MCF 10A (cell line): ENCODE data around the gene COMMD10. TPM values are rescaled to one million over a fixed set of nuclear protein-coding genes. Genes with fewer than 3 reads are reported as not detected.

Experiments used
- BruUV-seq: library from RNA; stranded (reverse); fragments of 400-500 nt; replicated peaks from 2 replicates; lab custom pipeline; 2021; lab: Mats Ljungman, UMichigan
- CTCF ChIA-PET: fragments of 300-600 bp; sonication (Branson Sonifier 250); formaldehyde crosslinking; extraction: SDS; loops from one replicate; lab custom pipeline; 2021; ENCODE audit warnings: antibody characterized with exemption, inconsistent platforms; lab: Yijun Ruan, JAX
- POLR2A ChIA-PET: fragments of 300-600, 350-650 bp; sonication (Branson Sonifier 250); formaldehyde crosslinking; extraction: SDS; loops from one replicate; lab custom pipeline; 2020; ENCODE audit warnings: antibody characterized with exemption, inconsistent platforms; lab: Yijun Ruan, JAX
- DNase-seq: peaks from one replicate; pipeline ENCODE4 v3.0.0-alpha.2; 2018; ENCODE audit not compliant: unreplicated experiment
- H3K27ac Mint-ChIP-seq: one replicate; pipeline ENCODE4 v1.8.0; 2022; ENCODE audit warnings: mild to moderate bottlenecking, low read depth, mixed read lengths; ENCODE audit not compliant: unreplicated experiment
- H3K27me3 Mint-ChIP-seq: one replicate; pipeline ENCODE4 v1.8.0; 2022; ENCODE audit warnings: mixed read lengths; ENCODE audit not compliant: insufficient read depth, unreplicated experiment
- H3K36me3 Mint-ChIP-seq: one replicate; pipeline ENCODE4 v1.8.0; 2022; ENCODE audit warnings: mild to moderate bottlenecking, moderate library complexity, mixed read lengths; ENCODE audit not compliant: insufficient read depth, unreplicated experiment
- H3K4me1 Mint-ChIP-seq: one replicate; pipeline ENCODE4 v1.8.0; 2022; ENCODE audit warnings: mixed read lengths; ENCODE audit not compliant: insufficient read depth, unreplicated experiment
- H3K4me3 Mint-ChIP-seq: one replicate; pipeline ENCODE4 v1.8.0; 2022; ENCODE audit warnings: mild to moderate bottlenecking, moderate library complexity, mixed read lengths; ENCODE audit not compliant: unreplicated experiment
- H3K9me3 Mint-ChIP-seq: one replicate; pipeline ENCODE4 v1.8.0; 2022; ENCODE audit warnings: mixed read lengths; ENCODE audit not compliant: unreplicated experiment
- intact Hi-C: fragments of 100-400 bp; cut with micrococcal nuclease; formaldehyde crosslinking; loops from 2 replicates; pipeline ENCODE4 v1.14.1; 2022
- total RNA-seq: library from RNA; stranded (reverse); gene quantifications from 2 replicates; pipeline ENCODE4 v1.2.3, GENCODE V29; 2022
- TF ChIP-seq, protein P1 (sequence below): fragments of 200-600 bp; IDR thresholded peaks from one replicate; pipeline ENCODE4 v1.8.0; 2022; ENCODE audit warnings: antibody characterized with exemption, mild to moderate bottlenecking; ENCODE audit not compliant: unreplicated experiment

COMMD10 gene
- total RNA-seq, 1 experiment from 2014 or later, result 23.2 TPM

GRCh38 chr5:116301110-116301509, 216.3 kb downstream of the COMMD10 start:
- no peak overlapping the region for H3K27ac Mint-ChIP-seq

GRCh38 chr5:116303340-116303739, 218.5 kb downstream of the COMMD10 start:
- POLR2A ChIA-PET, result no interaction called here
- DNase-seq, result no peak
- no peak overlapping the region for H3K4me3 Mint-ChIP-seq
- no peaks in the 10 kb centered on the region for H3K27me3 Mint-ChIP-seq
- TF ChIP-seq, protein P1, sequence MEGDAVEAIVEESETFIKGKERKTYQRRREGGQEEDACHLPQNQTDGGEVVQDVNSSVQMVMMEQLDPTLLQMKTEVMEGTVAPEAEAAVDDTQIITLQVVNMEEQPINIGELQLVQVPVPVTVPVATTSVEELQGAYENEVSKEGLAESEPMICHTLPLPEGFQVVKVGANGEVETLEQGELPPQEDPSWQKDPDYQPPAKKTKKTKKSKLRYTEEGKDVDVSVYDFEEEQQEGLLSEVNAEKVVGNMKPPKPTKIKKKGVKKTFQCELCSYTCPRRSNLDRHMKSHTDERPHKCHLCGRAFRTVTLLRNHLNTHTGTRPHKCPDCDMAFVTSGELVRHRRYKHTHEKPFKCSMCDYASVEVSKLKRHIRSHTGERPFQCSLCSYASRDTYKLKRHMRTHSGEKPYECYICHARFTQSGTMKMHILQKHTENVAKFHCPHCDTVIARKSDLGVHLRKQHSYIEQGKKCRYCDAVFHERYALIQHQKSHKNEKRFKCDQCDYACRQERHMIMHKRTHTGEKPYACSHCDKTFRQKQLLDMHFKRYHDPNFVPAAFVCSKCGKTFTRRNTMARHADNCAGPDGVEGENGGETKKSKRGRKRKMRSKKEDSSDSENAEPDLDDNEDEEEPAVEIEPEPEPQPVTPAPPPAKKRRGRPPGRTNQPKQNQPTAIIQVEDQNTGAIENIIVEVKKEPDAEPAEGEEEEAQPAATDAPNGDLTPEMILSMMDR, result no peak
- H3K4me1 Mint-ChIP-seq, result no peaks in the 10 kb centered on the region
- H3K36me3 Mint-ChIP-seq, result peaks cover 29% of the 10 kb centered on the region
- CTCF ChIA-PET, result interaction anchor here (0.5 kb wide), 1 partner anchor 1890 kb away, joined by 3 read pairs; no protein-coding TSS in a partner anchor
- H3K27ac Mint-ChIP-seq, result no peak overlapping the region
- intact Hi-C loops, result no loop called here
- BruUV-seq, result no TSS peak
- peaks cover 20% of the 10 kb centered on the region for H3K9me3 Mint-ChIP-seq

More at GRCh38 chr5:116301110-116301509, 216.3 kb downstream of the COMMD10 start:
- TF ChIP-seq, protein P1, result no peak
- no peak for DNase-seq
- no TSS peak for BruUV-seq
- H3K27me3 Mint-ChIP-seq, result no peaks in the 10 kb centered on the region
- intact Hi-C loops, result no loop called here
- H3K9me3 Mint-ChIP-seq, result peaks cover 7% of the 10 kb centered on the region
- H3K4me3 Mint-ChIP-seq, result no peak overlapping the region
- no peaks in the 10 kb centered on the region for H3K4me1 Mint-ChIP-seq
- POLR2A ChIA-PET, result no interaction called here
- CTCF ChIA-PET, result interaction anchor here (0.5 to 0.7 kb wide), 2 partner anchors 127 to 449 kb away, joined by 3 to 4 read pairs; no protein-coding TSS in a partner anchor
- H3K36me3 Mint-ChIP-seq, result peaks cover 28% of the 10 kb centered on the region

- intact Hi-C loops, result no loop called here
- TF ChIP-seq, protein P1, result no peak
- H3K4me3 Mint-ChIP-seq, result no peak overlapping the region
- no peaks in the 10 kb centered on the region for H3K27me3 Mint-ChIP-seq
- CTCF ChIA-PET, result interaction anchor here (0.5 kb wide), 1 partner anchor 1889 kb away, joined by 3 read pairs; no protein-coding TSS in a partner anchor
- DNase-seq, result no peak
- no peak overlapping the region for H3K27ac Mint-ChIP-seq
- no TSS peak for BruUV-seq
- POLR2A ChIA-PET, result no interaction called here
- peaks cover 29% of the 10 kb centered on the region for H3K36me3 Mint-ChIP-seq
- H3K4me1 Mint-ChIP-seq, result no peaks in the 10 kb centered on the region
- H3K9me3 Mint-ChIP-seq, result peaks cover 20% of the 10 kb centered on the region
Measured at GRCh38 chr5:116303810-116304209, 219.0 kb downstream of the COMMD10 start.

GRCh38 chr5:116305899-116306298, 221.1 kb downstream of the COMMD10 start:
- intact Hi-C loops, result no loop called here
- CTCF ChIA-PET, result no interaction called here
- Mint-ChIP-seq H3K27me3 (no peaks in the 10 kb centered on the region), H3K36me3 (peaks cover 29% of the 10 kb centered on the region), H3K27ac (no peak overlapping the region), H3K9me3 (peaks cover 20% of the 10 kb centered on the region), H3K4me3 (no peak overlapping the region), H3K4me1 (no peaks in the 10 kb centered on the region)
- BruUV-seq, result no TSS peak
- no peak for DNase-seq
- POLR2A ChIA-PET, result no interaction called here
- TF ChIP-seq, protein P1, result no peak
